BJ (cell line): ENCODE measurements around the gene ALG14. TPM values are rescaled to one million over a fixed set of nuclear protein-coding genes. Genes with fewer than 3 reads are reported as not detected.

Experiments used
- CTCF ChIA-PET: fragments of 350-600 bp; formaldehyde crosslinking; extraction: SDS; loops from one replicate; lab custom pipeline; 2021; ENCODE audit warnings: antibody characterized with exemption, inconsistent platforms; lab: Yijun Ruan, JAX
- POLR2A ChIA-PET: fragments of 300-600 bp; sonication (Branson Sonifier 250); formaldehyde crosslinking; extraction: SDS; loops from one replicate; lab custom pipeline; 2021; ENCODE audit warnings: antibody characterized with exemption; lab: Charles Lee
- DNase-seq: peaks from one replicate; pipeline ENCODE4 v3.0.0-alpha.2; 2011; ENCODE audit warnings: low read depth
- H3K27me3 ChIP-seq: 2 replicates; pipeline ENCODE4 v1.6.0; 2011; ENCODE audit warnings: low read length; ENCODE audit not compliant: control insufficient read depth, insufficient read depth
- H3K36me3 ChIP-seq: 2 replicates; pipeline ENCODE4 v1.5.1; 2011; ENCODE audit warnings: low read length; ENCODE audit not compliant: control insufficient read depth, insufficient read depth
- H3K4me3 ChIP-seq: 2 replicates; pipeline ENCODE4 v1.5.1; 2011; ENCODE audit warnings: low read depth, mild to moderate bottlenecking, control low read depth, low read length
- polyA plus RNA-seq: library from polyadenylated mRNA; depleted of rRNA; stranded (reverse); fragments of >200 nt; gene quantifications from 2 replicates; pipeline ENCODE4 v1.2.3, GENCODE V29; 2011
- TF ChIP-seq, protein P1 (sequence below): IDR thresholded peaks from 2 replicates; pipeline ENCODE4 v1.5.1; 2011; ENCODE audit warnings: low read depth, mild to moderate bottlenecking, control low read depth, inconsistent platforms, low read length, moderate library complexity; ENCODE audit not compliant: insufficient read depth

ALG14 gene
- polyA plus RNA-seq, 1 experiment, result 2.3 TPM

DNA sequence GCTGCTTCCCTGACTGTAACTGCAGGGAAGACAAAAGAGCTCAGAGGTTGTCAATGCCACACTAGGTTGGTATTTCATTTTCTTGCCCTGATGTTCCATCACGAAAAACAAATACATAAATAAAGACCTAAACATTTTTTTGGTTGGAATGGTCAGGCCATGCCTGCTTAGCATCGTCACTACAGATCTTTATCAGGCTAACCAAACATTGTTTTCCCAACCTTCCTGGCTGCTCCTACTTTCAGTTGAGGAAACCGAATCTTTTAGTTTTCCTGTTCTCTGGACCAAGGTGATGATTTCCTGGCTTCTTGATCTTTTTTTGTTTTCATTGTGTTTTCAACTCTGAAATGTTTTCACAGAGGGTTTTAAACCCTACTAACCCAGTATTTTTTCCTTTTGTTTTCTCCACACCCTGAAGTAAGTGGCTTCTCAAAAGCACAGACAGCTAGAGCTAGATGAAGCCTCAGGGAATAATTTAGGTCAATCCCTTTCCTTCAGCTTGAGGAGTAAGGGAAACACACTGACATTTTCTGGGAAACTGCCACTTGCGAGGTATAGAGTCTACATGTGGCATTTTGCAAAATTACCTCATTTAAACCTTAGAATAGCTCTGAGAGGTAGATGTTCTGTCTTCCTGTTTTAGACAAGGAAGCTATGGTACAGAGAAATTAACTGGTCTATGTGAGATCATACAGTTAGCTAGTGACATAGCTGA is 78.7 kb downstream of the ALG14 start:
- no peak for DNase-seq
- Histone ChIP-seq H3K36me3 (no peaks in the 10 kb centered on the region), H3K4me3 (no peak overlapping the region), H3K27me3 (no peaks in the 10 kb centered on the region)
- ChIA-PET CTCF (interaction anchor here (1.9 kb wide), 1 partner anchor 14 kb away, joined by 5 read pairs; no protein-coding TSS in a partner anchor), POLR2A (interaction anchor here (0.6 kb wide), 1 partner anchor 68 kb away, joined by 3 read pairs; no protein-coding TSS in a partner anchor)
- TF ChIP-seq, protein P1, sequence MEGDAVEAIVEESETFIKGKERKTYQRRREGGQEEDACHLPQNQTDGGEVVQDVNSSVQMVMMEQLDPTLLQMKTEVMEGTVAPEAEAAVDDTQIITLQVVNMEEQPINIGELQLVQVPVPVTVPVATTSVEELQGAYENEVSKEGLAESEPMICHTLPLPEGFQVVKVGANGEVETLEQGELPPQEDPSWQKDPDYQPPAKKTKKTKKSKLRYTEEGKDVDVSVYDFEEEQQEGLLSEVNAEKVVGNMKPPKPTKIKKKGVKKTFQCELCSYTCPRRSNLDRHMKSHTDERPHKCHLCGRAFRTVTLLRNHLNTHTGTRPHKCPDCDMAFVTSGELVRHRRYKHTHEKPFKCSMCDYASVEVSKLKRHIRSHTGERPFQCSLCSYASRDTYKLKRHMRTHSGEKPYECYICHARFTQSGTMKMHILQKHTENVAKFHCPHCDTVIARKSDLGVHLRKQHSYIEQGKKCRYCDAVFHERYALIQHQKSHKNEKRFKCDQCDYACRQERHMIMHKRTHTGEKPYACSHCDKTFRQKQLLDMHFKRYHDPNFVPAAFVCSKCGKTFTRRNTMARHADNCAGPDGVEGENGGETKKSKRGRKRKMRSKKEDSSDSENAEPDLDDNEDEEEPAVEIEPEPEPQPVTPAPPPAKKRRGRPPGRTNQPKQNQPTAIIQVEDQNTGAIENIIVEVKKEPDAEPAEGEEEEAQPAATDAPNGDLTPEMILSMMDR, result no peak

DNA sequence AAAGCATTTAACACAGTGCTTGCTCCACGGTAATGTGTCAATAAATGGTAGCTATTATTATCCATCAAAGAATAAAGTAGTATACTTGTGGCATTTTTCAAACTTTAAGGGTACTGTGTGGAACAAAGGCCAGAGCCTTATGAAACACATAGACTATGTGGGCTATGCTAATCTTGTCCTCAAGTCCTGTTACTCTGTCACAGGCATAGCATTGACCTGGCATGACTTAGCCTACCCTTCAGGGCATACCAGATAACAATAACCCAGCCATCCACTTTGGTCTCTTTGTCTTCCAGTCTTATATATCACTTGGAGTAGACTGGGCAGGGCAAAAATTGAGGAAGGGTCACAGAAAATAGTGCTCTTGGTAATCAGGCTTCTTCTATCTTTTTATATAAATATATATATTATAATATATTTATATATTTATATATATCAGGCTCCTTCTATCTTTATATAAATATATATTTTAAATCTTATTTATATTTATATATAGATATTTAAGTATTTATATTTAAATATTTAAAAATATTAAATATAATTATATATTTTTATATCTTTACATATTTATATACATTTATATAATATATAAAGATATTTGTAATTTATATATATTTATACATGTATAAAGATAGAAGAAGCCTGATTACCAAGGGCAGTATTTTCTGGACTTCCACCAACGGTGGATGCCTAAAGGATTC is 79.7 kb downstream of the ALG14 start:
- Histone ChIP-seq H3K27me3 (no peaks in the 10 kb centered on the region), H3K36me3 (no peaks in the 10 kb centered on the region), H3K4me3 (no peak overlapping the region)
- TF ChIP-seq, protein P1, result no peak
- DNase-seq, result no peak
- ChIA-PET POLR2A (no interaction called here), CTCF (interaction anchor here (0.5 to 1.9 kb wide), 2 partner anchors 13 to 48 kb away, joined by 3 to 5 read pairs; no protein-coding TSS in a partner anchor)

DNA sequence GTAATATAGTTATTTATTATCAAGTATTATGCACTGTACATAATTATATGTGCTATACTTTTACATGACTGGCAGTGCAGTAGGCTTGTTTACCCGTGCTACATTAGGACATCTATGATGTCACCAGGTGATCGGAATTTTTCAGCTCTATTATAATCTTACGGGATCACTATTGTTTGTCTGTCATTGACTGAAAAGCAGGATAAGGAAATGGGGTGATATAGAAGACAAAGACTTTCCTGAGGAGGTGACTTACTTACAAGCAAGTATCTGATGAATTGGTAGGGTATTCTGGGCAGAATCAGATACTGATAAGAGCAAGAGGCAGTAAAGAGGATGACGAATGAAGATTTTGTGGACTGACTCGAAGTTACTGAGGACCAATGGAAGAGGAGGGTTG is 80.6 kb downstream of the ALG14 start:
- Histone ChIP-seq H3K4me3 (no peak overlapping the region), H3K36me3 (no peaks in the 10 kb centered on the region), H3K27me3 (no peaks in the 10 kb centered on the region)
- DNase-seq, result no peak
- TF ChIP-seq, protein P1, result no peak
- CTCF ChIA-PET, result interaction anchor here (1.3 kb wide), 1 partner anchor 15 kb away, joined by 3 read pairs; no protein-coding TSS in a partner anchor
- POLR2A ChIA-PET, result no interaction called here

DNA sequence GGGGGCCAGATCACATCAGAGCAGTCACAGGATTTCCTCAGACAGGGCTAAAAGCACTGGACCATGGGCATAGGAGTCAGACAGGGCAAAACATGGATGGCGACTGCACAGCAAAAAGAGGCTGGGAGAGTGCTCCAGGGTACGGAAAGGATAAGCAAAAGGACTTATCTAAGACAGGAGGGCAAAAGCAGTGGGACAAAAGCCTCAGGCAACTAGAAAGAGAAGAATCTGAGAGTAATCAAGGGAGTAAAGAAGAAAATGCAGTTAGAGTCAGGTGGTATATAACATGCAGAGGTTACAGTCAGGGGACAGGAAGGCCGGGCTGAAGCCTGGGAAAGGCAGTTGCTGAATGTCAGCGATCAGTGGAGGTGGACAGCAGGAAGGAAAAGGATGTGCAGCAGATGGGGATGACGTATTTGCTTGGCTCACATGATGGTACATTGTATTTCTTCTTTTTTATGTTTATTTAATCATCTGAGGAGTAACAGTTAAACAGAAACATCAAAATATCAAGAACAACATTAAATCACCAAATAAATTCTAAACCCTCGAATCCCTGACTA is 82.8 kb downstream of the ALG14 start:
- no peak for DNase-seq
- Histone ChIP-seq H3K27me3 (no peaks in the 10 kb centered on the region), H3K4me3 (no peak overlapping the region), H3K36me3 (no peaks in the 10 kb centered on the region)
- ChIA-PET CTCF (interaction anchor here (0.6 kb wide), 1 partner anchor 13 kb away, joined by 3 read pairs; no protein-coding TSS in a partner anchor), POLR2A (no interaction called here)
- TF ChIP-seq, protein P1, result no peak

DNA sequence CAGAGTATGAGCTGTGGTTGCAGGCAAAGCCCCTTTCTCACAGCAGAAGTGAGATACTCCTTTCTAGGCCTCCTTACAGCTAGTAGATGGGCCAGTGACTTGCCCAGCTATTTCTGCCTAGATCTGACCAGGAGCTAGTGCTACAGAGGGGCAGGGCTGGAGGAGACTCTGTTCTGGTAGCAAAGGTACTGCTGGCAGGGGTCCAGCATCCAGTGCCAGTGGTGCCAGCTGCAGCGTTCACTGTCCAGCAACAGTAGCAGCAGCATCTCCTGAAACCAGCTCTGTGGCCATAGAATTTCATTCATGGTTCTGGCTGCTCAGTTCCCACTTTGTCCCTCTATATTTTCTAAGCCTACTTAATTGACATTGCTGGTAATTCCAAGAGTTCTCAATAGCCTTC is 83.4 kb downstream of the ALG14 start:
- no peak overlapping the region for H3K4me3 ChIP-seq
- ChIA-PET POLR2A (no interaction called here), CTCF (interaction anchor here (0.6 kb wide), 1 partner anchor 12 kb away, joined by 3 read pairs; no protein-coding TSS in a partner anchor)
- DNase-seq, result no peak
- H3K36me3 ChIP-seq, result no peaks in the 10 kb centered on the region
- TF ChIP-seq, protein P1, result no peak
- H3K27me3 ChIP-seq, result no peaks in the 10 kb centered on the region
